SK-N-MC (cell line): ENCODE measurements around the gene ACE.

Experiments used
- DNase-seq: peaks from one replicate; pipeline ENCODE4 v3.0.0-alpha.2; 2011; ENCODE audit warnings: low read depth, low spot score
- H3K27ac ChIP-seq: fragments of 200-600 bp; sonication (generic); 2 replicates; pipeline ENCODE4 v1.5.1; 2016; ENCODE audit warnings: mixed run types
- H3K36me3 ChIP-seq: fragments of 200-600 bp; sonication (generic); 2 replicates; pipeline ENCODE4 v1.6.1; 2017; ENCODE audit warnings: antibody characterized with exemption, low read length, mixed read lengths; ENCODE audit not compliant: insufficient read depth
- H3K4me3 ChIP-seq: fragments of 200-600 bp; sonication (generic); 2 replicates; pipeline ENCODE4 v1.5.1; 2016
- H3K9ac ChIP-seq: fragments of 200-600 bp; sonication (generic); 2 replicates; pipeline ENCODE4 v1.8.0; 2017; ENCODE audit warnings: mixed run types, mixed read lengths; ENCODE audit not compliant: insufficient read length
- H3K9me3 ChIP-seq: fragments of 200-600 bp; sonication (generic); 2 replicates; pipeline ENCODE4 v1.6.1; 2017; ENCODE audit warnings: low read depth, mild to moderate bottlenecking, antibody characterized with exemption, low read length, moderate library complexity, mixed read lengths
- EZH2 ChIP-seq: fragments of 200-600 bp; sonication (generic); IDR thresholded peaks from one replicate; pipeline ENCODE4 v1.6.1; 2017; ENCODE audit warnings: antibody characterized with exemption
- FOXP2 ChIP-seq: optimal IDR thresholded peaks from 2 replicates; pipeline ENCODE3; 2011; ENCODE audit warnings: mild to moderate bottlenecking, moderate library complexity; ENCODE audit not compliant: insufficient read depth; ENCODE audit errors: extremely low read length, control extremely low read depth
- POLR2AphosphoS5 ChIP-seq: IDR thresholded peaks from 2 replicates; pipeline ENCODE4 v1.6.1; 2012; ENCODE audit warnings: mild to moderate bottlenecking, low read depth, low read length, borderline replicate concordance

The ACE gene

GRCh38 chr17:63511331-63511730 is 34.5 kb downstream of the ACE start:
- no peak overlapping the region for H3K4me3 ChIP-seq
- no peak overlapping the region for H3K27ac ChIP-seq
- no peaks in the 10 kb centered on the region for H3K36me3 ChIP-seq
- H3K9me3 ChIP-seq: no peaks in the 10 kb centered on the region
- TF ChIP-seq POLR2AphosphoS5: no peak
- TF ChIP-seq EZH2: no peak
- TF ChIP-seq FOXP2: no peak
- H3K9ac ChIP-seq: no peak overlapping the region
- DNase-seq: no peak

GRCh38 chr17:63512388-63512787 is 35.5 kb downstream of the ACE start:
- Histone ChIP-seq H3K9ac (no peak overlapping the region), H3K9me3 (no peaks in the 10 kb centered on the region), H3K27ac (no peak overlapping the region), H3K36me3 (no peaks in the 10 kb centered on the region), H3K4me3 (no peak overlapping the region)
- DNase-seq: no peak
- TF ChIP-seq POLR2AphosphoS5 (no peak), FOXP2 (no peak), EZH2 (no peak)

- H3K36me3 ChIP-seq: no peaks in the 10 kb centered on the region
- H3K9me3 ChIP-seq: no peaks in the 10 kb centered on the region
- DNase-seq: no peak
- no peak overlapping the region for H3K27ac ChIP-seq
- H3K9ac ChIP-seq: no peak overlapping the region
- TF ChIP-seq FOXP2: no peak
- no peak for TF ChIP-seq EZH2
- TF ChIP-seq POLR2AphosphoS5: no peak
- H3K4me3 ChIP-seq: no peak overlapping the region
Observed at GRCh38 chr17:63512896-63513644, 36.2 kb downstream of the ACE start.

- no peak for TF ChIP-seq FOXP2
- no peak for TF ChIP-seq EZH2
- no peak for TF ChIP-seq POLR2AphosphoS5
- no peak for DNase-seq
Observed at GRCh38 chr17:63514477-63514876, 37.6 kb downstream of the ACE start.

GRCh38 chr17:63514974-63515373 is 38.1 kb downstream of the ACE start:
- TF ChIP-seq FOXP2: no peak
- no peak for TF ChIP-seq EZH2
- TF ChIP-seq POLR2AphosphoS5: no peak
- DNase-seq: no peak
- H3K27ac ChIP-seq: no peak overlapping the region

More at GRCh38 chr17:63514477-63514876, 37.6 kb downstream of the ACE start:
- Histone ChIP-seq H3K9ac (no peak overlapping the region), H3K27ac (no peak overlapping the region), H3K36me3 (no peaks in the 10 kb centered on the region), H3K4me3 (no peak overlapping the region), H3K9me3 (no peaks in the 10 kb centered on the region)

GRCh38 chr17:63515426-63515825 is 38.6 kb downstream of the ACE start:
- Histone ChIP-seq H3K36me3 (no peaks in the 10 kb centered on the region), H3K9me3 (no peaks in the 10 kb centered on the region), H3K4me3 (no peak overlapping the region), H3K9ac (no peak overlapping the region), H3K27ac (no peak overlapping the region)
- TF ChIP-seq POLR2AphosphoS5 (no peak), FOXP2 (no peak), EZH2 (no peak)
- no peak for DNase-seq

More at GRCh38 chr17:63514974-63515373, 38.1 kb downstream of the ACE start:
- Histone ChIP-seq H3K9ac (no peak overlapping the region), H3K36me3 (no peaks in the 10 kb centered on the region), H3K9me3 (no peaks in the 10 kb centered on the region), H3K4me3 (no peak overlapping the region)

- no peak overlapping the region for H3K4me3 ChIP-seq
- H3K9me3 ChIP-seq: no peaks in the 10 kb centered on the region
- H3K36me3 ChIP-seq: no peaks in the 10 kb centered on the region
- DNase-seq: no peak
- H3K9ac ChIP-seq: no peak overlapping the region
- TF ChIP-seq FOXP2 (no peak), POLR2AphosphoS5 (no peak), EZH2 (no peak)
- no peak overlapping the region for H3K27ac ChIP-seq
Observed at GRCh38 chr17:63516910-63517824, 40.3 kb downstream of the ACE start.

GRCh38 chr17:63517825-63518534 is 41.1 kb downstream of the ACE start:
- H3K27ac ChIP-seq: no peak overlapping the region
- H3K4me3 ChIP-seq: no peak overlapping the region
- TF ChIP-seq POLR2AphosphoS5 (no peak), EZH2 (no peak)
- DNase-seq: no peak
- H3K9me3 ChIP-seq: no peaks in the 10 kb centered on the region
- no peak overlapping the region for H3K9ac ChIP-seq
- no peaks in the 10 kb centered on the region for H3K36me3 ChIP-seq
